Kidney tubule cell (primary cell): Measurements from ENCODE around the gene CDK5RAP2.

Experiments
- DNase-seq: peaks from one replicate; pipeline ENCODE4 v3.0.0-alpha.2; 2018; ENCODE audit warnings: low spot score

The CDK5RAP2 gene

DNA sequence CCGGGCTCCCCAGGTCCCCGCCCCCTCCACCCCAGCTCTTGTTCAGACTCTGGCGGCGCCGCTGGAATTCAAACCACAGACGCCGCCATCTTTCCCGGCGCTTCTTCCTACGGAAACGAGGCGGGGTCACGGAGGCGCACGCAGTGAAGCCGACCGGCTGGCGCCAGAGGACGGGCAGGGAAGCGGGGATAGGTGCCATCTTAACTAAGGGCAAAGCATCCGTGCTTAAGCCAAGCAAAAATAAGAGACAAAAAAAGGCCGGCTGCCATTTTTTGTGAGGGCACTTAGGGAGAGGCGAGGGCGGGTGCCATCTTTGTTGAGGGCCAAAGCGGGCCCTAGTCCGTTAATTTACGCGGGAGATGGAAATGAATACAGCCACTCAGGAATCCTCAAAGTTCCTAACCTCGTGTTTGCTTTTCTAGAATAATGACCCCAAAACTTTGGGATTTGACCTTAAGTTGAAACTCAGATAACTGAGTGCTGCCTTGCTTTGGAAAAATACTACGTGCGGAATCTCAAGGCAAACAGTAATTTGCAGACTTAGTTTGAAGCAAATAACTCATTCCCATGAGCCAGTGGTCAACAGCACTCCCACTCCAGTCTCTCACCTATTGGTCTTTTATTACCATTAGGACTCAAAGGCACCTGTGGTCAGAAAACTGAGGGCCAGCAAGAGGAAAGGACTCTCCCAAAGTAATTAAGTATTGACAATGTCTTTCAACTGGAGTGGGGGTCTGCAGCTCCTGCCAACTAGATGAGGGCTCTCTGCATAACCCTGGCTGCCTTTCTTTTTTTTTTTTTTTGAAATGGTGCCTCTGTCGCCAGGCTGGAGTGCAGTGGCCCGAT lies at the start of gene CDK5RAP2:
Gene CDK5RAP2 (minus strand): TSS at position 117 of the 846 bp plus-strand sequence. CDS start 189 bp downstream, outside the sequence.
- DNase-seq = peak; percentile 99

DNA sequence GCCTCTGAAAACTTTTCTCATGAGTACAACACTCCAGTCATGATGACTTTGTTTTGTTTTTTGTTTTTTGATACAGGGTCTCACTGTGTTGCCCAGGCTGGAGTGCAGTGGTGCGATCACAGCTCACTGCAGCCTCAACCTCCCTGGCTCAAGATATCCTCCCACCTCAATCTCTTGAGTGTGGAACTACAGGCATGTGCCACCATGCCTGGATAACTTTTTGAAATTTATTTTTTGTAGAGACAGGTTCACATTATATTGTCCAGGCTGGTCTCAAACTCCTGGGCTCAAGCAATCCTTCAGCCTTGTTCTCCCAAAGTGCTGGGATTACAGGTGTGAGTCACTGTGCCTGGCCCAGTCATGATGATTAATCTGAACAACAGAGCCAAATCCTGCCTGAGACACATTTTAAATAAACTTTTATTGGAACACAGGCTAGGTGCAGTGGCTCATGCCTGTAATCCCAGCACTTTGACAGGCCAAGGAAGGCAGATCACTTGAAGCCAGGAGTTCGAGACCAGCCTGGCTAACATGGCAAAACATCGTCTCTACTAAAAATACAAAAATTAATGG lies 49.0 kb upstream of the CDK5RAP2 start:
- DNase-seq = peak; percentile 60

DNA sequence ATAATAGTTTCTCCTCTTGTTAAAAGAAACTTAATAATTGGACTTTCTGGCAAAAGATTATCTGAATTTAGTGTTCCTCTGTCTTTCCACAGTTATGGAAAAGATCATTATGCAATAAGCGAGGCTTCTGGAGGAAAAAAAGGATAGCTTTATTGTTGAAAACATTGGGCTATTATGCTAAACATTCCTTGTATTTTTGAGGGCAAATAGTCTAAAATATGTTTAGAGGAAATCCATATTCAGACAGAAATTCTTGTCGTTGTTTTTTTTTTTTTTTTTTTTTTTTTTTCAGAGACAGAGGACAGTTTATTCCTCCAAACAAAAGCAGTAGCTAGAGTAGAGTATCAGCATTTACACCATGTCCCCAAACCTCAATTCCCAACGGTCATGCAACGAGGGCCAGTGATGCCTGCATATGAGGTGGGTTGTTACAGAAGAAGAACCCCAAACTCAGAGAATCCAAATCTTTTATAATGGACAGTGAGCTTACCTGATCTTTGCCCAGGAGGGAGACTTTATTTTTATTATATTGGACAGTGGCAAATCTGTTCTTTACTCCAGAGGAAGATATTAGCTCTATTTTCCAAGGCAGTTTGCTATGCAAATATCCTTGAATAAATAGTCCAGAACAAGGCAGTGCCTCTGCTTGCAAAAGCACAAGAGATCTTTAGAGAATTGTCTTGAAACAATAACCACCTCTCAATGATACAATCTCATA lies 48.4 kb upstream of the CDK5RAP2 start:
- DNase-seq = no peak

DNA sequence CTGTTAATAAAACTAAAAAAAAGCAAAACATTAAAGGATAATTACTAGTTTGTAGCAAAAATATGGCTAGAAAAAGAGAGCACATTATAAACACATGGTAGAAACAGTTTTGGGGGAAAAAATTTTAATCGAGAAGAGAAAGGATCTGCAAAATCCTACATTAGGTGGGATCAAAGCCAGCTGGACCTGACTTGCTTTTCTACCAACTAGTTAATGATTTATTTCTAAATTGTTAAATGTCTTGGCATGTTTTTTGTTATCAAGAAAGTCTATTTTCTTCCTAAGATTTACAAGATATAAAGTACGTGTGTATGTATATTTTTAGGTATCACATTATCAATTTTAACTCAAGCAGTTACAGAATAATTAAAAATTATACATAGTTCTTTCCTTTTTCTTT lies 47.1 kb upstream of the CDK5RAP2 start:
- no peak for DNase-seq

DNA sequence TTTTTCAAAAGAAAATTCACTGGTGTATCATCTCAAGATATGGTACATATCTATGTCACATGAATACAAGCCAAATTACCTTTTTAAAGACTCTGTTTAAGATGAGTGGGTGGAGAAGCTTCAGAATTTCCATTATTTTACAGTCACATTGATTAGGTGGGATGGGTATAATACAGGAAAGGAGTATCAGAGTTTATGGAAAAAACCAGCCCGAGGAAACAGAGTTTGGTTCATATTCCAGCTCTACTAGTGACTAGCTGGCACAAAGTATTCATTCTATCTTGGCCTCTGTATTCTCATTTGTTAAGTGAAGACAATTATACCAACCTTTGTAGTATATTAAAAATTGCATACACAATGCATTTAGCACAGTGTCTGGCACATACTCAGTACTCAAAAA lies 46.5 kb upstream of the CDK5RAP2 start:
- DNase-seq = no peak

DNA sequence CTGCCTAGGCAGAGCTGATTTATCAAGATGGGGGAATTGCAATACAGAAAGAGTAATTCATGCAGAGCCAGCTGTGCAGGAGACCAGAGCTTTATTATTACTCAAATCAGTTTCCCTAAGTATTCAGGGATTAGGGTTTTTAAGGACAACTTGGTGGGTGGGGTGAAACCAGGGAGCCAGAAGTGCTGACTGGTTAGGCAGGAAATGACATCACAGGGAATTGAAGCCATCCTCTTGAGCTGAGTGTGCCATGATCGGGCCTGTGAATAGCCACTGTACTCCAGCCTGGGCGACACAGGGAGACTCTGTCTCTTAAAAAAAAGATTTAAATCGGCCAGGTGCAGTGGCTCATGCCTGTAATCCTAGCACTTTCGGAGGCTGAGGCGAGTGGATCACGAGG lies 45.3 kb upstream of the CDK5RAP2 start:
- DNase-seq = no peak

DNA sequence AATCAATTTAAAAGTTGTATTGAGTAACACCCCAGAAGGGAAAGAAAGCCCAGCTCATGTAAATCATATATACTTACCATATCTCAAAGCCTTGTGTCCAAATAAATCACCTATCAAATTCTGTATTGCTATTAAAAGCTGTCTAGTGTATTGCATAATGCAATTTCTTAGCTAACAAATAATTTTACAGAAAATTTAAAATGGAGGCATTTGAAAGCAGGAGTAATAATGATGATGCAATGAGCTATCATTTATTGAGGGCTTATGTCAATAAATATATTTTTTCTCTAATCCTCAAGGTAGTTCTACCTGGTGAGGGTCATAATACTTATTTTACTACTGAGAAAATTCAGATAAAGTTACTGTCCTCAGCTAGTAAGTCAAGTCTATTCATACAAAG lies 42.8 kb upstream of the CDK5RAP2 start:
- DNase-seq = no peak

DNA sequence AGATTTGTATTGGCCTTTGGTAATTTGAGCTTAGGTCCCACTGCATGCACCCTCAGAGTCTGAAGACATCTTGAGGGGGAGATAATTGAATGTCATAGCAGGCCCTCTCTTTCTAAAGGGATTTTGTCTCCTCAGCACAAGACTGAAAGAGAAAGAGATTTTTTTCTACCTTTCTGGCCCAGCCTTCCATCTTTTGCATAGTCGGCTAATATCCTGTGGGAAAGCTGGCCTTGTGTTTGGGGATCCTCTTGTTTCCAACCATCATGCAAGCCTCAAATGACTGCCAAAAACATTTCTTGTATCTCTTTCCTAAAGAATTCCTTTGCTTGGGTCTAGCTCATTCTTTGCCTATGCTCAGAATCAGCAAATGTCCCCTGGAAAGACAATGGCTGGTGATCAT lies 42.0 kb upstream of the CDK5RAP2 start:
- no peak for DNase-seq

DNA sequence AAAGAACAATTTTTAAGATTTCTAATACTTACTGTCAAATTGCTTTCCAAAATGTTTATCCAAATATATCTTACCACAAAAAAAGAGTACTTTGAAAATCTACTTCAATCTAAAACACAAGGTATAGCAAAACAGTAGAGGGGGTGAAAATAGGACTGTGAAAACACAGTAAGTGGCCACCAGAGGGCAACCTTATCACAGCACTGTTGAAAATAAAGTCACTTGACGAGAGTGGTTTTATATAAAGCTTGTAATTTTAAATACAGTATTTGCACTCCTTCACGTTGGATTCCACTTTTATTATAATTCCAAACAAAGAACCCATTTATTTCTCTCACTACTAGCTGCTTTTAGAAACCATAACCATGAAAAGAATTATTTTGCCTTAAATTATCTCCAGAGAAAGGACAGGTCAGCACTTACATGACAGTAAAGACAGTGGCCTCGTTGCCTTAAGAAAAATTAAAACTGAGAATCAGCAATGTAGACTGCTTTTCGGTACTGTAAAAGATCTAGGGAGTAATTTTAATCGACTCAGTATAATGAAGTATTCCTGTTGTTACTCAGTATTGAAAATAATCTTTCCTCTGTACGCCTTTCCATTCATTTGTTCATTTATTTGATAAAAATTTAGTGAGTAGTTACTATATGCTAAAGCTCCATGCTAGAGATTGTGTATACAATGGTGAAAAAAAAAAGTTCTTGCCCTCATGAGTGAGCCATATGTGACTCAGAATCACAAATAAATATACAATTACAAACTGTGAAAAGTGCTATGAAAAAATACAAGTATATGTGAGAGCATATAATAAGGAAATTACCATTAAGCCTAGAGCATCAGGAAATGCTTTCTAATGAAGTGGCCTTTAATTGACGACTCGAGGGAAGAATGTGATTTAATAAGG lies 40.0 kb upstream of the CDK5RAP2 start:
- peak; percentile 70 for DNase-seq

DNA sequence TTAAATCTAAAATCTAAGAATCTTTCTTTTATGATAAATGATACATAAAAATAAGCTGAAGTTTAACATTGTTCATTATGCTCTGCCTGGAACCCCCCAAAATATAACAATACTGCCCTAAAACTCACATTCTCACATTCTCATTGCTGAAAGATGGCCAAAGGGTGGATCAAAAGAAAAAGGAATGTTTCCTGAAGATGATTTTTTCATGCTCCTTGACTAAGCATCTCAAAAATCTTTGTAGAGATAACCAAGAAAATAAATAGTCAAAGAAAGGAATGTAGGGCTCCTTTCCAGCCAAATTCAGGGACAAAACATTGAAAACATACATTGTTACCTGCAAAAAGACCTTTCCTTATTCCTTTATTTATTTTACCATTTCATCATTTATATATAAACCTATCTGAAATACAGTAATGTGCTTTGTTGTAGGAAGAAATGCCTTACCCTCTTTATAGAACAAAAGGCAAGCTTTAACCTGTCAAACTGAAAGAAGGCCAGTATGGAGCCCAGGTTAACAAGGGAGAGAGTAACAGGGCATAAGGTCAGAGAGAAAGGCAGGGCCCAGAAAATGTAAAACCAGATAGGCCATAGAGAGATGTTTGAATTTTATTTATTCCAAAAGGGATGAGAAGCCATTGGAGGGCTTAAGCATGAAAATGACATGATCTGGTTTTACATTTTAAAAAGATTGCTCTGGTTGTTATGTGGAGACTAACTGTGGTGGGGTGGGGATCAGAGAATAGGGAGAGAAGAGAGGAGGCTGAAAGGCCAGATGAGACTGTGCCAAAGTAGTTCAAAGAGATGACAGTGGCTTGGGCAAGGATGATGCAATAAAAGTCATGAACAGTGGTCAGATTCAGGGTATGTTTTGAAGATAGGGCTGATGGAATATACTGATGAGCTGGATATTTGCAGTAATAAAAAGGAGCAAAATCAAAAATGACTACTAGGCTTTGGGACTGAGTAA lies 37.3 kb upstream of the CDK5RAP2 start:
- DNase-seq = no peak

DNA sequence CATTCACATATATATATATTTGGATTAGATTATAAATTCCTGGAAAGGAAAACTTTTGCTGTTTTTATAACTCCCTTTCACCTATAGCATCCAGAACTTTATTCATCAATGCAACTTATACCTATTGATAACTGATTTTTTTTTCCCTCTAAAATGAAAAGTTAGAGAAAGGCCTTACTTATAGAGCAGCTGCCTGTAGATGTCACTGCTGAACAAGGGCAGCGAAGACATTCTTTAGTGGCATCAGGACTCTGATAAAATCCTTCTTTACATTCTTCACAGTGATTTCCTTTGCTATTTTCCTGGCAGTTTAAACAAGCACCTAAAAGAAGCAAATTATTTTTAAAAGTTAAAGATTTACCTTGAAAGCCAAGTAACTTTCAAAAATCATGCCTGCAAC lies 32.3 kb upstream of the CDK5RAP2 start:
- DNase-seq = no peak

DNA sequence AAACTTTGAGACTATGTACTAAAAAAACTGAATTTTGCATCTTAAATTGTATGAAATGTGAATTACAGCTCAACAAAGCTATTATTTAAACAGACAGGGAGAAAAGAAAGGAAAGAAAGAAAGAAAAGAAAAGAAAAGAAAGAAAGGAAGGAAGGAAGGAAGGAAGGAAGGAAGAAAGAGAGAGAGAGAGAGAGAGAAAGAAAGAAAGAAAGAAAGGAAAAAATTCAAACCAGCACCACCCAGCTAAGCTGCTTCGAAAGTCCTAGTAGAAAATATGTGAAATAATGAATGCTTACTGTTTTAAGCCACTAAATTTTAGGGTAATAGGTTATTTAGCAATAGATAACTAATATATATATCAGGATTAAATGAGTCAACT lies 31.7 kb upstream of the CDK5RAP2 start:
- no peak for DNase-seq

DNA sequence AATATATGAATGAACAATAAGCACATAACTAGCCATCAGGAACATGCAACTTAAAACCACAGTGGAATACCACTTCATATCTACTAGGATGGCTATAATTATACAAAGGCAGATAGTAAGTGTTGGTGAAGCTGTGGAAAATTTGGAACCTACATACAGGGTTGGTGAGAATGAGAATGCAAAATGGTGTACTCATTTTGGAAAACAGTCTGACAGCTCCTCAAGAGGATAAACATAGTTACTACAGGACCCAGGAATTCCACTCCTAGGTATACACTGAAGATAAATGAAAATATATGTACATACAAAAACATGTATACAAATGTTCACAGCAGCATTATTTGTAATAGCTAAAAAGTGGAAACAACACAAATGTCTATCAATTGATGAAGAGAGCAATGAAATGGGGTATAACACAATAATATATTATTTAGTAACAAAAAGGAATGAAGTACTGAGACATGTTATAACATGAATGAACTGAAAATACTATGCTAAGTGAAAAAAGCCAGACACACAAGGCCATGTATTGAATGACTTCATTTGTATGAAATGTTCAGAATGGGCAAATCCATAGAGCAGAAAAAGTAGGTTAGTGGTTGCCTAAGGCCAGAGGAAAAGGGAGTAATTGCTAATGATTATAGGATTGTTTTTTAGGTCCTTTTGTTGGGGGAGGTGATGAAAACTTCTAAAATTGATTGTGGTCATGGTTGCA lies 31.2 kb upstream of the CDK5RAP2 start:
- DNase-seq = peak; percentile 30

DNA sequence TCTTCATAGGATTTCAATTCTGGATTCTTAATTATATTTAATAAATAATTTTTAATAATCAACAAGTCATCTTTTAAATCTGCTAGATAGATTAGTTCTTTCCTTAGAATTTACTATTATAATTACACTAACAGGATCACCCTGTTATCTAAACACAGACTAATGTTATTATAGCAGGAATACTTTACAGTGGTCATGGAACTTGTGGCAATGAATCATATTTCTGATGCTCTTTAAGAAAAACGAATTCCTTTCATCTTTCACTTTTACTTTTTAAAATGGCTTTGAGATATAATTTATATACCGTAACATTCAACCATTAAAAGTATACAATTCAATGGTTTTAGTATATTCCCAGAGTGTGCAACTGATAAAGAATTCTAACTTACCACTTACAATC lies 29.7 kb upstream of the CDK5RAP2 start:
- no peak for DNase-seq

DNA sequence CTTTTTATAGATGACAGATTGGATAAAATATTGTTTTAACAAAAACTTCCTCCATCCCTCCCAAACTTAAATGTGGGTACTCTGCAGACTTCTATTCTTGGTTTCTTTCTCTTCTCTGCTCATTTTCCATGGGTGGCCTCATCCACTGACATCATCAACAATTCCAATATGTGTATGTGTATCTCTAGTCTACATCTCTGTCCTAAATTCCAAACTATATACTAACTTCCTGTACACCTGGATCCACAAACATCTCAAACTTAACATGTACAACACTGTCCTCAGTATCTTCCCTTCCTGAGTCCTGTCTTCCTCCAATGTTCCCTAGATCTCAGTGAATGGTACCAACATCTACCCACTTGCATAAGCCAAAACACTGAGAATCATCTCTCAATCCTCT lies 28.5 kb upstream of the CDK5RAP2 start:
- DNase-seq = peak; percentile 46

DNA sequence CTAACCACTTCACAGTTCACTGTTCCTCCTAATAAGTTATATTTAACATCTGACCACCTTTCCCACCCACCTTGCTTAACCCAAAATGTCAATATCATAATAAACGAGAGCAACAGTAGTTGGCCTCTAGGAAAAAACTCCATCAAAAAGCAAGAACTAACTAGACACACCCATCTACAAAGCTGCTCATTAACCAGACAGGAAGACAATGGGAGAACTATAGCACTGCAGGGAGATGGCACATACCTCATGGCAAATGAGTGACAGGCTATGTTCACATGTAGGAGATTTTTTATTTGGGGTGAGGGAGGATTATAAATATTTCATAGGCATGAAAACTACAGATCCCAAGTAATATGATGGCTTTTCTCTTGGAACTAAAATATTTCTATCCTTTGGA lies 23.6 kb upstream of the CDK5RAP2 start:
- DNase-seq = peak; percentile 61

DNA sequence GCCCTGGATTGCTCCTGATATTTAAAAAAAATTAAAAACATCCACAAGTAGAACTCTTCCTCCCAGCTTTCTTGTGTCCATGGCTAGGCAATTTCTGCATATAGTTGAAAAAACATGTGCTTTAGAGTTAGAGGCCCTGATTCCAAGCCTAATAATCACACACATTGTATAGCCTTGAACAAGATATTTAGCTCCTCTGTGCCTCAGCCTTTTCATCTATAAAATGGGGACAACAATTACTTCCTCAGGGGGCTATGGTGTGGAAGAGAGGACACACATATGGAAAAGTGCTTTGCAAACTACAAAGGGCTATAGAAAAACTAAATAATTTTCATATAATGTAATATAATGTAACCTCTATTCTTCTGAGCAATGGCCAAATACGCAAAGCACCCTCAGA lies 23.0 kb upstream of the CDK5RAP2 start:
- DNase-seq = no peak

DNA sequence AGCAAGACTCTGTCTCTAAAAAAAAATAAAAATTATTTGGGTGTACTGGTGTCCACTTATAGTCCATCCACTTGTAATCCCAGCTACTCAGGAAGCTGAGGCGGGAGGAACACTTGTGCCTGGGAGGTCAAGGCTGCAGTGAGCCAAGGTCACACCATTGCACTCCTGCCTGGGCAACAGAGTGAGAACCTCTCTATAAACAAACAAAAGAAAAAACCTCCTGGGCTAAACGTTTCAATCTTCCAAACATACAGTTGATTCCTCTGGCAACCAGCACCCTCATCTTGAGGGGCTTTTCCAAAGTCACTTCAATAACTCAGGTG lies 13.9 kb upstream of the CDK5RAP2 start:
- DNase-seq = no peak

DNA sequence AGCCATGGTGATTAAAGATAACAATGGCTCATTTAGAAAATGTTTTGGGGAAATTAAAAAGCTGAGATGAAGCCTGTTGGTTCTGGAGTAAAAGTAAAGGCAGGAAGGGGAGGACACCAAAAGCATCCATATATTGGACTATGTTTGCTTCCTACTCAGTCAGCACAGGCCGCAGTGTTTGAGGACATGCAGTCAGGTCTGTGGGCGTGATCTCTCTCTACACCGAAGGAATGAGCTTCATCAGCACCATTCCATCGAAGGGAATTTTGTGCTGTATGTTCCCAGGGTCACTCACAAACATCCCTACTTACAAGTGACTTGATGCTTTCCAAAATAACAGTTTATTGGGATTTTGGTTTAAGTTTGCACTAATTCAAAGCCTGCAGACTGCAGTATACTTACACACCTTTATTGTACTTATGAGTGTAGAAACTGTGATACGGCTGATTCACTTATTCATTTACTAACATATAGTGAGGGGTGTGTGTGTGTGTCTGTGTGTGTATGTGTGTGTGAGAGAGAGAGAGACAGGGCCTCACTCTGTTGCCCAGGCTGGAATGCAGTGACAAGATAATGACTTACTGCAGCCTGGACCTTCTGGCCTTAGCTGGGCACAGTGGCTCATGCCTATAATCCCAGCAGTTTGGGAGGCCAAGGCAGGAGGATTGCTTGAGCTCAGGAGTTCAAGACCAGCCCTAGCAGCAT lies 13.4 kb upstream of the CDK5RAP2 start:
- no peak for DNase-seq

DNA sequence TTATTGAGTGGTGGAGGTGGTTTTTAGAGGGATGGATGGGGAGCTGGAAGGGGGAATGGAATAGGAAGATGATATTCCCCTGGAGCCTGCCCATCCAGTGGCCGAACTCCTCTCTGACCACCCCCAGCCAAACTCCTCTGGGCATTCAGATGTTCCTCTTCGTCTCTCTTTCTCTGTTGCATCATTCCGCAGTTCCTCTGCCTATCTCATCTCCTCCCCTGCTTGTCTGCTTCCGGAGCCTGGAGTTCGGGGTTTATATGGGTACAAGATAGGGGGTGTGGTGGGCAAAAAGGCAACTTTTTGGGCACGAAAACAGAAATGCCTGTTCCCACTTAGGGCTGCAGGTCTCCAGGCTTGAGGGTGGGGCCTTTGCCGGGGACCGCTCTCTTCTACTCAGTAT lies 12.2 kb upstream of the CDK5RAP2 start:
- DNase-seq = no peak
